Endothelial cell of umbilical vein (primary cell): ENCODE measurements around the gene FEM1C. TPM values are rescaled to one million over a fixed set of nuclear protein-coding genes. Genes with fewer than 3 reads are reported as not detected.

ENCODE experiments used
- BruUV-seq: library from RNA; stranded (reverse); fragments of 400-500 nt; replicated peaks from 2 replicates; lab custom pipeline; 2021; lab: Mats Ljungman, UMichigan
- CTCF ChIA-PET: fragments of 300-600, 350-600 bp; sonication (Branson Sonifier 250); formaldehyde crosslinking; loops from one replicate; lab custom pipeline; 2021; ENCODE audit warnings: antibody characterized with exemption, inconsistent platforms; lab: Charles Lee
- POLR2A ChIA-PET: fragments of 300-600, 350-600 bp; sonication (Branson Sonifier 250); formaldehyde crosslinking; loops from one replicate; lab custom pipeline; 2021; ENCODE audit warnings: antibody characterized with exemption, inconsistent platforms; lab: Charles Lee
- DNase-seq: peaks from one replicate; pipeline ENCODE4 v3.0.0-alpha.2; 2011; ENCODE audit warnings: low read depth, low spot score
- FAIRE-seq: peaks from 2 replicates; lab custom pipeline; 2011; peaks lifted over from hg19 to GRCh38; lab: Jason Lieb, UNC
- H2AFZ ChIP-seq: 2 replicates; pipeline ENCODE4 v1.6.0; 2012; ENCODE audit warnings: low read depth, low read length, control low read depth, inconsistent platforms
- H3K27ac ChIP-seq: 2 replicates; pipeline ENCODE4 v1.5.1; 2011; ENCODE audit warnings: low read depth, mild to moderate bottlenecking, control low read depth, low read length, moderate library complexity; ENCODE audit not compliant: insufficient read depth
- H3K27me3 ChIP-seq, 2 experiments: 2 replicates each; pipeline versions ENCODE4 v1.6.0 to v1.6.1; 2011; ENCODE audit warnings: low read length in 2 of 2, mixed read lengths in 1 of 2; ENCODE audit not compliant: control insufficient read depth in 2 of 2, insufficient read depth in 2 of 2
- H3K36me3 ChIP-seq, 2 experiments: 2 replicates in 1 of 2; 3 replicates in 1 of 2; pipeline ENCODE4 v1.5.1; 2011; ENCODE audit warnings: low read length in 2 of 2, mild to moderate bottlenecking in 1 of 2, moderate library complexity in 1 of 2; ENCODE audit not compliant: control insufficient read depth in 2 of 2, insufficient read depth in 2 of 2; ENCODE audit errors: extremely low read depth in 1 of 2
- H3K4me1 ChIP-seq: 3 replicates; pipeline ENCODE4 v1.5.1; 2011; ENCODE audit warnings: mild to moderate bottlenecking, low read length; ENCODE audit not compliant: control insufficient read depth, insufficient read depth; ENCODE audit errors: extremely low read depth
- H3K4me2 ChIP-seq: 2 replicates; pipeline ENCODE4 v1.6.1; 2011; ENCODE audit warnings: low read length, control low read depth, mixed read lengths; ENCODE audit not compliant: insufficient read depth
- H3K4me3 ChIP-seq, 3 experiments: fragments of 200-600 bp in 1 of 3; sonication (generic), shearing (Covaris generic) in 1 of 3; replicated peaks in 1 of 3; 2 replicates each; pipeline ENCODE4 v1.5.1; 2011 to 2016; ENCODE audit warnings: control low read depth in 3 of 3, low read length in 3 of 3, mild to moderate bottlenecking in 2 of 3, inconsistent platforms in 1 of 3, low read depth in 1 of 3, moderate library complexity in 1 of 3; ENCODE audit not compliant: insufficient read depth in 1 of 3
- H3K79me2 ChIP-seq: 2 replicates; pipeline ENCODE4 v1.6.0; 2012; ENCODE audit warnings: low read length, inconsistent platforms; ENCODE audit not compliant: control insufficient read depth, insufficient read depth
- H3K9ac ChIP-seq: replicated peaks from 2 replicates; pipeline ENCODE3; 2011; ENCODE audit warnings: low read length, control low read depth; ENCODE audit not compliant: insufficient read depth; ENCODE audit errors: extremely low read depth
- H3K9me1 ChIP-seq: replicated peaks from 3 replicates; pipeline ENCODE4 v1.6.0; 2011; ENCODE audit warnings: mild to moderate bottlenecking, low read length; ENCODE audit not compliant: control insufficient read depth, insufficient read depth; ENCODE audit errors: extremely low read depth
- H3K9me3 ChIP-seq: replicated peaks from 2 replicates; pipeline ENCODE4 v1.5.1; 2012; ENCODE audit warnings: low read length, inconsistent platforms; ENCODE audit not compliant: control insufficient read depth, insufficient read depth
- H4K20me1 ChIP-seq: replicated peaks from 2 replicates; pipeline ENCODE3; 2011; ENCODE audit warnings: mild to moderate bottlenecking, low read length; ENCODE audit not compliant: control insufficient read depth, insufficient read depth; ENCODE audit errors: extremely low read depth
- CTCF ChIP-seq, 2 donors: IDR thresholded peaks; 1 replicate in 1 of 2; 2 replicates in 1 of 2; pipeline ENCODE4 v1.5.1; 2011; ENCODE audit warnings: low read length in 2 of 2, mild to moderate bottlenecking in 2 of 2, moderate library complexity in 2 of 2, control low read depth in 1 of 2, inconsistent platforms in 1 of 2, low read depth in 1 of 2; ENCODE audit not compliant: insufficient read depth in 1 of 2; ENCODE audit errors: extremely low read depth in 1 of 2
- EZH2 ChIP-seq: IDR thresholded peaks from 2 replicates; pipeline ENCODE4 v1.6.1; 2012; ENCODE audit warnings: borderline replicate concordance, low read depth, mild to moderate bottlenecking, moderate library complexity, low read length, inconsistent platforms; ENCODE audit not compliant: severe bottlenecking
- FOS ChIP-seq: IDR thresholded peaks from 2 replicates; pipeline ENCODE4 v1.6.1; 2011; ENCODE audit warnings: mild to moderate bottlenecking, low read length, moderate library complexity, borderline replicate concordance; ENCODE audit not compliant: insufficient read depth
- GATA2 ChIP-seq: IDR thresholded peaks from 2 replicates; pipeline ENCODE4 v1.7.0; 2011; ENCODE audit warnings: low read depth, mild to moderate bottlenecking, moderate library complexity, mixed read lengths, low read length; ENCODE audit not compliant: insufficient read length, insufficient read depth
- JUN ChIP-seq: IDR thresholded peaks from 2 replicates; pipeline ENCODE4 v1.6.1; 2011; ENCODE audit warnings: borderline replicate concordance, low read depth; ENCODE audit not compliant: insufficient read length, insufficient read depth
- MAX ChIP-seq: IDR thresholded peaks from 2 replicates; pipeline ENCODE4 v1.6.1; 2011; ENCODE audit not compliant: insufficient read depth, insufficient read length
- MYC ChIP-seq: IDR thresholded peaks from one replicate; pipeline ENCODE4 v1.6.1; 2011; ENCODE audit warnings: mild to moderate bottlenecking, low read depth, low read length
- POLR2A ChIP-seq: IDR thresholded peaks from 2 replicates; pipeline ENCODE4 v1.6.1; 2012; ENCODE audit warnings: low read depth, mild to moderate bottlenecking, control low read depth, low read length
- POLR2AphosphoS5 ChIP-seq: IDR thresholded peaks from 2 replicates; pipeline ENCODE4 v1.6.1; 2012; ENCODE audit warnings: low read depth, mild to moderate bottlenecking, control low read depth, low read length, moderate library complexity; ENCODE audit not compliant: insufficient read depth
- dilution Hi-C: fragments of 300-500 bp; cut with MboI; formaldehyde crosslinking; loops from one replicate; pipeline ENCODE4 v1.15.0; 2019; ENCODE audit warnings: low sequenced_read_pairs; ENCODE audit not compliant: extremely low pct_ligation_motif_present
- intact Hi-C: fragments of 100-400 bp; cut with micrococcal nuclease; formaldehyde crosslinking; loops from one replicate; pipeline ENCODE4 v1.10.0; 2022
- polyA plus RNA-seq, 4 experiments: library from polyadenylated mRNA; depleted of rRNA in 3 of 4; stranded (reverse) in 3 of 4; unstranded in 1 of 4; fragments of >200 nt; gene quantifications; 2 replicates each; pipeline versions ENCODE4 v1.2.1 to v1.2.3, GENCODE V29; 2011 to 2012; ENCODE audit warnings: missing spikeins in 1 of 4
- total RNA-seq: library from RNA; stranded (reverse); gene quantifications from 2 replicates; pipeline ENCODE4 v1.2.3, GENCODE V29; 2021

The FEM1C gene
- total and polyA plus RNA-seq, 2 donors (not counting 3 experiments of a cell fraction or from before 2014, with no cell fraction given): 6.2 to 16.0 TPM

GRCh38 chr5:115514220-115514619, 30.4 kb downstream of the FEM1C start:
- Histone ChIP-seq H3K27me3 (no peaks in the 10 kb centered on the region), H3K9me3 (no peaks in the 10 kb centered on the region), H3K36me3 (no peaks in the 10 kb centered on the region), H3K9me1 (no peaks in the 10 kb centered on the region), H3K4me1 (no peaks in the 10 kb centered on the region), H4K20me1 (no peaks in the 10 kb centered on the region), H2AFZ (no peak overlapping the region), H3K4me2 (no peak overlapping the region), H3K9ac (no peak overlapping the region), H3K27ac (no peak overlapping the region), H3K4me3 (no peak overlapping the region), H3K79me2 (no peaks in the 10 kb centered on the region)
- ChIA-PET CTCF (interaction anchor here (0.7 to 1.2 kb wide), 3 partner anchors 10 to 207 kb away, joined by 3 read pairs; no protein-coding TSS in a partner anchor), POLR2A (no interaction called here)
- intact Hi-C loops (no loop called here), dilution Hi-C loops (no loop called here)
- TF ChIP-seq EZH2 (no peak), FOS (no peak), CTCF (IDR thresholded peaks at IDR 0.05; ENCODE audit: extremely low read depth in 1 of 2, insufficient read depth in 1 of 2, low read depth in 1 of 2, low read length in 2 of 2) (no peak), GATA2 (no peak), POLR2A (no peak), MYC (no peak), MAX (no peak), JUN (no peak), POLR2AphosphoS5 (no peak)
- FAIRE-seq (no peak), DNase-seq (no peak)
- no TSS peak for BruUV-seq
